HG03025 (cell line): ENCODE data around the gene TNFRSF4.
"Not testable (repeated sequence)": the region's sequence is repeated elsewhere in the genome, so short reads cannot be mapped to it uniquely, and the experiment has no call there.

Source experiments
- ATAC-seq: cut with Tn5 transposase; IDR thresholded peaks from one replicate; pipeline ENCODE4 v1.9.1; 2021; ENCODE audit warnings: mild to moderate bottlenecking, moderate library complexity; ENCODE audit not compliant: unreplicated experiment, low FRiP score

Gene TNFRSF4

GRCh38 chr1:1185101-1185765, 28.7 kb downstream of the TNFRSF4 start:
- no peak for ATAC-seq

GRCh38 chr1:1183833-1184775, 29.8 kb downstream of the TNFRSF4 start:
- no peak for ATAC-seq

GRCh38 chr1:1183221-1183747, 30.7 kb downstream of the TNFRSF4 start:
- ATAC-seq, result no peak

GRCh38 chr1:1182491-1183220, 31.3 kb downstream of the TNFRSF4 start:
- ATAC-seq, result no peak

- ATAC-seq, result no peak
Measured at GRCh38 chr1:1181938-1182410, 32.0 kb downstream of the TNFRSF4 start.

GRCh38 chr1:1181129-1181937, 32.6 kb downstream of the TNFRSF4 start:
- no peak for ATAC-seq

- no peak for ATAC-seq
Measured at GRCh38 chr1:1179983-1180861, 33.7 kb downstream of the TNFRSF4 start.

- no peak for ATAC-seq
Measured at GRCh38 chr1:1179346-1179982, 34.5 kb downstream of the TNFRSF4 start.

GRCh38 chr1:1178794-1179331, 35.1 kb downstream of the TNFRSF4 start:
- no peak for ATAC-seq

GRCh38 chr1:1177452-1178206, 36.3 kb downstream of the TNFRSF4 start:
- ATAC-seq, result no peak

GRCh38 chr1:1176931-1177330, 37.0 kb downstream of the TNFRSF4 start:
- ATAC-seq, result no peak

- ATAC-seq, result not testable (repeated sequence)
Measured at GRCh38 chr1:1176063-1176761, 37.7 kb downstream of the TNFRSF4 start.

- ATAC-seq, result no peak
Measured at GRCh38 chr1:1175221-1176062, 38.5 kb downstream of the TNFRSF4 start.

GRCh38 chr1:1173793-1174415, 40.0 kb downstream of the TNFRSF4 start, which contains the start of gene TTLL10:
Gene TTLL10 (plus strand): TSS chr1:1173880. CDS start chr1:1179216, 5,336 bp downstream.
- no peak for ATAC-seq

GRCh38 chr1:1173061-1173792, 40.7 kb downstream of the TNFRSF4 start:
- no peak for ATAC-seq
